GM19351 (cell line): ENCODE data around the gene SPNS2.

Experiments
- ATAC-seq: cut with Tn5 transposase; IDR thresholded peaks from one replicate; pipeline ENCODE4 v1.9.1; 2021; ENCODE audit warnings: mild to moderate bottlenecking, moderate library complexity; ENCODE audit not compliant: unreplicated experiment

The SPNS2 gene

GRCh38 chr17:4548061-4548461, 49.4 kb downstream of the SPNS2 start:
- no peak for ATAC-seq

GRCh38 chr17:4548721-4549531, 50.2 kb downstream of the SPNS2 start:
- no peak for ATAC-seq

- no peak for ATAC-seq
Observed at GRCh38 chr17:4549781-4550533, 51.3 kb downstream of the SPNS2 start.

GRCh38 chr17:4550534-4551039, 51.9 kb downstream of the SPNS2 start:
- no peak for ATAC-seq

- ATAC-seq = no peak
Observed at GRCh38 chr17:4551141-4551540, 52.5 kb downstream of the SPNS2 start.

- ATAC-seq = no peak
Observed at GRCh38 chr17:4551796-4552525, 53.3 kb downstream of the SPNS2 start.

GRCh38 chr17:4553669-4554068, 55.0 kb downstream of the SPNS2 start:
- no peak for ATAC-seq

GRCh38 chr17:4554441-4554996, 55.8 kb downstream of the SPNS2 start:
- ATAC-seq = no peak

- ATAC-seq = peak; percentile 85
Observed at GRCh38 chr17:4554997-4555799, 56.5 kb downstream of the SPNS2 start, which contains the start of gene MYBBP1A. TSS of gene MYBBP1A (minus strand) at chr17:4555384. CDS start at chr17:4555324, 60 bp downstream.

- ATAC-seq = no peak
Observed at GRCh38 chr17:4555873-4556759, 57.4 kb downstream of the SPNS2 start.

GRCh38 chr17:4556996-4557395, 58.3 kb downstream of the SPNS2 start:
- ATAC-seq = no peak

- no peak for ATAC-seq
Observed at GRCh38 chr17:4557626-4558346, 59.1 kb downstream of the SPNS2 start.

GRCh38 chr17:4558347-4558971, 59.8 kb downstream of the SPNS2 start:
- no peak for ATAC-seq

GRCh38 chr17:4559139-4559791, 60.6 kb downstream of the SPNS2 start:
- ATAC-seq = no peak

- no peak for ATAC-seq
Observed at GRCh38 chr17:4559966-4560365, 61.3 kb downstream of the SPNS2 start.

- no peak for ATAC-seq
Observed at GRCh38 chr17:4560421-4560820, 61.7 kb downstream of the SPNS2 start, which contains the start of gene GGT6. TSS of gene GGT6 (minus strand) at chr17:4560577. CDS start at chr17:4560521, 56 bp downstream.

- ATAC-seq = no peak
Observed at GRCh38 chr17:4560837-4561256, 62.2 kb downstream of the SPNS2 start.
